ENCODE data around the gene PLXNC1.

Gene PLXNC1

DNA sequence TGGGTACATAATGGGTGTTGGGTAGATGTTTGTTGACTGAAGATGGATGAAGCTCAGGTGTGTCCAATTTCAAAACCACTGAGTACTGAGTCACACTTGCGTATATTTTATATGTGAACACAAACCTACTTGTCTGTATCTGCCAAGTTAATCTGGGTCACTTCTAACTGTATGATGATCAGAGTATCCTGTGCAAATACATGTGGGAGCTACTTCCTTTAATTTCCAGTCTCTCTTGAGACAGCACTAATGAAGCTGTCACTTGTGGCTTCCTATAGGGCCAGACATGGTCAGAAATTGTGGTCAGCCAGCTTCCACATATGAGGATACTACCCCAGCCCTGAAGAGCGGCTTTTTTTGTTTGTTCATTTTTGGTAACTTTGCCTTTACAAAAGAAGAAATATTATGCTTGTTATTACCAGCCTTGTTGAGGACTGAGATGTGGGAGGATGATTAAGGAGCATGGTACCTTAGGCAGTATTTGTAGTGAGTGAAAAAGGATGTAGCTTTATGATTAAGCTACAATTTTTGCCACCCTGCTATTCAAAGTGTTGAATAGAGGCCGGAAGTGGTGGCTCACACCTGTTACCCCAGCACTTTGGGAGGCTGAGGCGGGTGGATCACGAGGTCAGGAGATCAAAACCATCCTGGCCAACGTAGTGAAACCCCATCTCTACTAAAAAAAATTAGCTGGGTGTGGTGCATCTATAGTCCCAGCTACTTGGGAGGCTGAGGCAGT, 32.4 kb downstream of the PLXNC1 start:
- DNase-seq (ENCODE audit: insufficient read length, low spot score) (no peak), FAIRE-seq (no peak)
- TF ChIP-seq, protein P1, sequence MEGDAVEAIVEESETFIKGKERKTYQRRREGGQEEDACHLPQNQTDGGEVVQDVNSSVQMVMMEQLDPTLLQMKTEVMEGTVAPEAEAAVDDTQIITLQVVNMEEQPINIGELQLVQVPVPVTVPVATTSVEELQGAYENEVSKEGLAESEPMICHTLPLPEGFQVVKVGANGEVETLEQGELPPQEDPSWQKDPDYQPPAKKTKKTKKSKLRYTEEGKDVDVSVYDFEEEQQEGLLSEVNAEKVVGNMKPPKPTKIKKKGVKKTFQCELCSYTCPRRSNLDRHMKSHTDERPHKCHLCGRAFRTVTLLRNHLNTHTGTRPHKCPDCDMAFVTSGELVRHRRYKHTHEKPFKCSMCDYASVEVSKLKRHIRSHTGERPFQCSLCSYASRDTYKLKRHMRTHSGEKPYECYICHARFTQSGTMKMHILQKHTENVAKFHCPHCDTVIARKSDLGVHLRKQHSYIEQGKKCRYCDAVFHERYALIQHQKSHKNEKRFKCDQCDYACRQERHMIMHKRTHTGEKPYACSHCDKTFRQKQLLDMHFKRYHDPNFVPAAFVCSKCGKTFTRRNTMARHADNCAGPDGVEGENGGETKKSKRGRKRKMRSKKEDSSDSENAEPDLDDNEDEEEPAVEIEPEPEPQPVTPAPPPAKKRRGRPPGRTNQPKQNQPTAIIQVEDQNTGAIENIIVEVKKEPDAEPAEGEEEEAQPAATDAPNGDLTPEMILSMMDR (IDR thresholded peaks at IDR 0.05; ENCODE audit: insufficient read depth, missing control alignments): no peak

DNA sequence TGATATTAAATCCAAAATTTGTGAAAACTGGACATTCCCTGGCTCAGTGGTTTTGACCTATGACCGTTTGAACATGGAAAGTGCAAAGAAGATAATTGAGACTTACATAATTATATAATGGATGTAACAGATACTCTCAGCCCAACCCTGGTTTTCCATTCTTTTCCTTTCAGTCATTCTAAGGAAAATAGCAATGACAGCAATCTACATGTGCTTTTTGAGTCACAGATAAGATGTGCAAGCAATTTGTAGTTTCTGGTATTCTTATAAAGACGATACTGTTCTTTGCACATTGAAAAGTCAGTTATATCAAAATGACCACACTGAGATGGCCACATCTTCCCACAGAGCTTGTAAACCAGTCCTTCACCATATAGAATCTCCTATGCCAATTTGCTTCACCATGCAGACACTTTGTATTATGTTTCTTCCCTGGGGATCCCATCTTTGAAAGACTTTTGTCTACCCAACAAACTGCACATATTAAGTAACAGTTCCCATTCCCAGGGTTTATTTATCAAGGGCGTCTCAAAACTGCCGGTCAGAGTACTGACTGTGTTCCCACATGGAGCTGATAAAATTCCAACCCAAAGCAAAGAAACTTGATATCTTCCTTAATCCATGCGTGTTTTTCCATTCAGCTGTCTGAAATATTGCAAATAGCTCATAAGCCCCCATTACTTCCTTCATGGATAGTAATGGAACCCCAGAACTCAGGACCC, 34.8 kb downstream of the PLXNC1 start:
- FAIRE-seq (no peak), DNase-seq (ENCODE audit: insufficient read length, low spot score) (no peak)
- TF ChIP-seq, protein P1 (IDR thresholded peaks at IDR 0.05; ENCODE audit: insufficient read depth, missing control alignments): no peak

DNA sequence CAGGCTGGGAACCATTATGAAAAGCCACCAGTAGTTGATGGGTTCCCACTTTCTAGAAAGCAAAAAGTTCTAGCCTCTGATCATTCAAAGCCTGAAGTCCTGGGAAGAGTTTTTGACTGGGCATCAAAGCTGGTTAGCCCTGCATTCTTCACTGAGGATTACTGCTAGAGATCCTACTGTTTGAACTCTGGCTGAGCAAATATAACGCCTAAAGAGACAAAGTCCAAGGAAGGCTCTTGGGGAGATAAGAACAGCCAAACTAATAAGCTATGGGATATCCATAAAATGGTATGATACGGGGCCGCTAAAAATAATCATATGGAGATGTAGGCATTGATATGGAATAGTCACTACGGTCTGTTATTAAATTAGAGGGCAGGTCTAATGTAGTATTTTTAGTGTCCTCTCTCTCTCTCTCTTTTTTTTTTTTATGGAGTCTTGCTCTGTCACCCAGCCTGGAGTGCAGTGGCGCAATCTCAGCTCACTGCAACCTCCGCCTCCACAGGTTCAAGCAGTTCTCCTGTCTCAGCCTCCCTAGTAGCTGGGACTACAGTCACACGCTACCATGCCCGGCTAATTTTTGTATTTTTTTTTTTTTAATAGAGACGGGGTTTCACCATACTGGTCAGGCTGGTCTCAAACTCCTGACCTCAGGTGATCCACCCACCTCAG, 35.5 kb downstream of the PLXNC1 start:
- DNase-seq (ENCODE audit: insufficient read length, low spot score): no peak
- TF ChIP-seq, protein P1 (IDR thresholded peaks at IDR 0.05; ENCODE audit: insufficient read depth, missing control alignments): no peak
- FAIRE-seq: no peak

DNA sequence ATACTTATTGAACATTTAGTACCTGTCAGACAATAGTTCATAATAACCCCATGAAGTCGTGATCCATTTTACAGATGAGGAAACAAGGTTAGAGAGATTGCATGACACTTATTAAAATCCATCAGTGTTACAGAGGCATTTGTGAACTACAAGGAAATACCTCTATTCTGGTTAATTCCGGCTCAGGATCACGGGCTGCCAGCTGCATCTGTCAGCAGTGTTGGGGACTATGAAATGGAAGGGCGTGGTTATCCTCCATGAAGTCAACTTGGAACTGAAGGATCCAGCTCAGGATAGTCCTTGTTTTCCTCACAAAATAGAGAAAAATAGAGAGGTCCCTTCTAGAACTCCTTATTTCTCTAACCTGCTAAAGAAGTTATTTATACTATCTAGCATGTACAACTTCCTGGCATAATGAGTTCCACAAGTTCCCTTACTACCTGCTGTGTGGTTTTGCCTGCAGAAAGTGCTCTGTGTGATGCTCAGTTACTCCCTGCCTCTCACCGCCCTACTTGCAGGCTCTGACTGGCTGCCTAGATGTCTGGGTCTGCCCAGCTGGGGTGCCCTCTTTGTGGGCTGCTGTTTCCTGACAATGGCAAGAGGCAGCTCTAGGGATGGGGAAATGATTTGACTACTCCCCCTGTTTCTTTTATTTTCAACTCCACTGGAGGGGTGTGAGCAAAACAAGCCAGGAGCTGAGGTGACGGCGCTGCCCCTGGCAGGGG, 36.8 kb downstream of the PLXNC1 start:
- DNase-seq (ENCODE audit: insufficient read length, low spot score): no peak
- no peak for FAIRE-seq
- TF ChIP-seq, protein P1 (IDR thresholded peaks at IDR 0.05; ENCODE audit: insufficient read depth, missing control alignments): no peak

DNA sequence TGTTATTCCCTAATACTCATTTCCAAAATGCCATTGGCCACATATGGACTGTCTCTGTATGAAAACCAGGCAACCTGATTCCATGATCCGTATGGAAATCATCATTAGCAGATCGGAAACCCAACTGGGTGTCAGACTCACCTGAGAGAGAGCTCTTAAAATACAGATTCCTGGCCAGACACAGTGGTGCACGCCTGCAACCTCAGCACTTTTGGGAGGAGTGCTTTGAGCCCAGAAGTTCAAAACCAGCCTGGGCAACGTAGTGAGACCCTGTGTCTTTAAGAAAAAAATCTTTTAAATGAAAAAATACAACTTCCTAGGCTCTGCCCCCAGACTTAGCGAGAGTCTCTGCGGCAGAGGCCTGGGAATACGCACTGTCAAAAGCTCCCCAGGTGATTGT, 37.4 kb downstream of the PLXNC1 start:
- no peak for DNase-seq (ENCODE audit: insufficient read length, low spot score)
- TF ChIP-seq, protein P1 (IDR thresholded peaks at IDR 0.05; ENCODE audit: insufficient read depth, missing control alignments): no peak
- no peak for FAIRE-seq

DNA sequence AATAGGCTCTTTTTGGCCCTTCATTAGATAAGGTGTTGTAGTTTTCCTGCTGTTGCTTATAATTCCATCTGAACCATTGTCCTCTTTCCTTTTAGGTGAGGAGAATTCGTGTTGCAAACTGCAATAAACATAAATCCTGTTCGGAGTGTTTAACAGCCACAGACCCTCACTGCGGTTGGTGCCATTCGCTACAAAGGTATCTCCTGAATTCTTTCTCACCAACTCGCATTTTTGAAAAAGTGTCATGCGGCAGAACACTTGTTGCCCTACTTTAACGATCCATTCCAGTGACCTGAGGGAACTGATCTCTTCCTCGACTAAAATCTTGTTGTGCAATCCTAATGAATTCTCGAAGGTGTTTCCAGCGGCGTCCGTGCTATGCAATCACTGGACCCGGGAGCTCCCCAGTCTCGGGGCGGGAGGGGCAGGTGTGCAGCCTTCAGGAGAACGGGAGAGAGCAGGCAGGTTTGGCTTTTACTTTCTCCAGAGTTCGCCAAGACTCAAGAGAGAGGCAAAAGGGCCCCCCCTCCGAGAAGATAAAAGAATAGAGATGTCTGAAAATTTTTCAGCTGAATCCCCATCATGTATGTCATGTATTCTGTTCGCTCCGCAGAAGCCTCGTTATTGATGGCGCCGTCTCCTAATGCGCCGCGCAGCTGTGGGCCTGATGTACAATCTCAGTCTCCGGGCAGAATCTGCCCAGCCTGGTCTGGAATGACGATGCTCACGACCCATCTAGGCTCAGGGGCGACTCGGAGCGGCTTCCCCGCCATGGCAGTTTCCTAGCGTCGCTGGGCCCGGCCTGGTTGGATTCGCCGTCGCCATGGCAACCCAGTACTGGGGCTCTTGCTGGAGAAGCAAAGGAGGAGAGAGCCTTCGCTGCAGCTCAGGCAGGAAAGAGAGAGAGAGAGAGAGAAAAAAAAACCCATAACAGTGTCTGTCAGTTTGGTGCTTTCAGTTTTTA, 38.2 kb downstream of the PLXNC1 start:
- DNase-seq (ENCODE audit: insufficient read length, low spot score) (no peak), FAIRE-seq (no peak)
- TF ChIP-seq, protein P1 (IDR thresholded peaks at IDR 0.05; ENCODE audit: insufficient read depth, missing control alignments): no peak

Data from D721Med (cell line).